Parathyroid adenoma (tissue), 2 donors: ENCODE measurements around the gene LACRT.

ENCODE experiments used
- H2AFZ ChIP-seq: fragments of 300-600 bp; sonication (generic); one replicate; pipeline ENCODE4 v1.7.0; 2017; ENCODE audit warnings: antibody characterized with exemption, mild to moderate bottlenecking
- H3K27ac ChIP-seq: fragments of 300-600 bp; sonication (generic); one replicate; pipeline ENCODE4 v1.7.0; 2017
- H3K27me3 ChIP-seq: fragments of 300-600 bp; sonication (generic); one replicate; pipeline ENCODE4 v1.7.0; 2017; ENCODE audit warnings: low read length; ENCODE audit not compliant: control insufficient read depth, insufficient read depth
- H3K36me3 ChIP-seq: fragments of 300-600 bp; sonication (generic); one replicate; pipeline ENCODE4 v1.7.0; 2017; ENCODE audit warnings: low read length; ENCODE audit not compliant: control insufficient read depth, insufficient read depth
- H3K4me1 ChIP-seq: fragments of 300-600 bp; sonication (generic); one replicate; pipeline ENCODE4 v1.7.0; 2017; ENCODE audit warnings: control low read depth
- H3K4me2 ChIP-seq: fragments of 300-600 bp; sonication (generic); one replicate; pipeline ENCODE4 v1.7.0; 2017; ENCODE audit warnings: low read length
- H3K4me3 ChIP-seq: fragments of 300-600 bp; sonication (generic); one replicate; pipeline ENCODE4 v1.7.0; 2017; ENCODE audit warnings: low read depth, low read length
- H3K79me2 ChIP-seq: fragments of 300-600 bp; sonication (generic); one replicate; pipeline ENCODE4 v1.7.0; 2017; ENCODE audit warnings: control low read depth
- H3K9ac ChIP-seq: fragments of 300-600 bp; sonication (generic); one replicate; pipeline ENCODE4 v1.7.0; 2017; ENCODE audit warnings: mild to moderate bottlenecking
- H3K9me3 ChIP-seq: fragments of 300-600 bp; sonication (generic); one replicate; pipeline ENCODE4 v1.7.0; 2017; ENCODE audit warnings: low read length; ENCODE audit not compliant: control insufficient read depth
- CTCF ChIP-seq: fragments of 300-600 bp; sonication (generic); IDR thresholded peaks from one replicate; pipeline ENCODE4 v1.7.0; 2017; ENCODE audit warnings: antibody characterized with exemption, mild to moderate bottlenecking
- donor health status: primary hyperparathyroidism.

Gene LACRT

GRCh38 chr12:54611715-54612149 lies 23.0 kb downstream of the LACRT start:
- Histone ChIP-seq H3K27ac (no peak overlapping the region), H3K36me3 (no peaks in the 10 kb centered on the region), H2AFZ (no peak overlapping the region), H3K4me2 (no peak overlapping the region), H3K79me2 (no peaks in the 10 kb centered on the region), H3K27me3 (no peaks in the 10 kb centered on the region), H3K9ac (no peak overlapping the region), H3K9me3 (no peaks in the 10 kb centered on the region), H3K4me3 (no peak overlapping the region), H3K4me1 (peaks cover 24% of the 10 kb centered on the region)
- no peak for TF ChIP-seq CTCF

- Histone ChIP-seq H3K27ac (no peak overlapping the region), H3K9ac (no peak overlapping the region), H3K4me2 (no peak overlapping the region), H3K36me3 (no peaks in the 10 kb centered on the region), H3K4me1 (peaks cover 12% of the 10 kb centered on the region), H3K27me3 (no peaks in the 10 kb centered on the region), H3K79me2 (no peaks in the 10 kb centered on the region), H2AFZ (no peak overlapping the region), H3K9me3 (no peaks in the 10 kb centered on the region), H3K4me3 (no peak overlapping the region)
- no peak for TF ChIP-seq CTCF
Observed at GRCh38 chr12:54608769-54609168, 25.9 kb downstream of the LACRT start.

GRCh38 chr12:54608156-54608555 lies 26.5 kb downstream of the LACRT start:
- H3K4me3 ChIP-seq, result no peak overlapping the region
- no peak overlapping the region for H3K27ac ChIP-seq
- H3K9me3 ChIP-seq, result no peaks in the 10 kb centered on the region
- H2AFZ ChIP-seq, result no peak overlapping the region
- no peak for TF ChIP-seq CTCF
- H3K36me3 ChIP-seq, result no peaks in the 10 kb centered on the region
- no peaks in the 10 kb centered on the region for H3K27me3 ChIP-seq
- peaks cover 12% of the 10 kb centered on the region for H3K4me1 ChIP-seq
- H3K4me2 ChIP-seq, result no peak overlapping the region
- no peaks in the 10 kb centered on the region for H3K79me2 ChIP-seq
- H3K9ac ChIP-seq, result no peak overlapping the region

GRCh38 chr12:54606556-54606955 lies 28.1 kb downstream of the LACRT start:
- no peak for TF ChIP-seq CTCF
- H2AFZ ChIP-seq, result no peak overlapping the region
- no peak overlapping the region for H3K4me3 ChIP-seq
- peaks cover 3% of the 10 kb centered on the region for H3K4me1 ChIP-seq
- H3K27me3 ChIP-seq, result no peaks in the 10 kb centered on the region
- no peak overlapping the region for H3K4me2 ChIP-seq
- no peak overlapping the region for H3K9ac ChIP-seq
- no peaks in the 10 kb centered on the region for H3K9me3 ChIP-seq
- no peak overlapping the region for H3K27ac ChIP-seq
- H3K79me2 ChIP-seq, result no peaks in the 10 kb centered on the region
- H3K36me3 ChIP-seq, result no peaks in the 10 kb centered on the region

GRCh38 chr12:54605138-54605970 lies 29.3 kb downstream of the LACRT start:
- H3K79me2 ChIP-seq, result no peaks in the 10 kb centered on the region
- no peak overlapping the region for H3K27ac ChIP-seq
- no peaks in the 10 kb centered on the region for H3K9me3 ChIP-seq
- H3K4me2 ChIP-seq, result no peak overlapping the region
- H3K27me3 ChIP-seq, result no peaks in the 10 kb centered on the region
- no peak overlapping the region for H2AFZ ChIP-seq
- no peak overlapping the region for H3K4me3 ChIP-seq
- no peaks in the 10 kb centered on the region for H3K36me3 ChIP-seq
- no peak for TF ChIP-seq CTCF
- no peaks in the 10 kb centered on the region for H3K4me1 ChIP-seq
- H3K9ac ChIP-seq, result no peak overlapping the region
